ENCODE data around the gene PNMT.
"Not testable (repeated sequence)": the region's sequence is repeated elsewhere in the genome, so short reads cannot be mapped to it uniquely, and the experiment has no call there.

Gene PNMT

GRCh38 chr17:39696731-39697130 is 28.5 kb downstream of the PNMT start:
- no peak for DNase-seq

GRCh38 chr17:39697961-39698360 is 29.7 kb downstream of the PNMT start:
- no peak for DNase-seq

- DNase-seq, result not testable (repeated sequence)
Measured at GRCh38 chr17:39699157-39699817, 31.0 kb downstream of the PNMT start.

- no peak for DNase-seq
Measured at GRCh38 chr17:39699818-39700147, 31.5 kb downstream of the PNMT start, which contains the start of gene ERBB2. Gene ERBB2 (plus strand): TSS chr17:39700064. CDS start chr17:39700239, 175 bp downstream.

- no peak for DNase-seq
Measured at GRCh38 chr17:39700148-39700987, 32.1 kb downstream of the PNMT start.

- no peak for DNase-seq
Measured at GRCh38 chr17:39701012-39701783, 32.9 kb downstream of the PNMT start.

GRCh38 chr17:39701784-39702422 is 33.6 kb downstream of the PNMT start:
- DNase-seq, result no peak

- DNase-seq, result no peak
Measured at GRCh38 chr17:39702901-39703893, 34.9 kb downstream of the PNMT start.

GRCh38 chr17:39703913-39704312 is 35.7 kb downstream of the PNMT start:
- DNase-seq, result no peak

GRCh38 chr17:39704821-39705551 is 36.7 kb downstream of the PNMT start:
- DNase-seq, result no peak

GRCh38 chr17:39705786-39706348 is 37.6 kb downstream of the PNMT start:
- DNase-seq, result no peak

- no peak for DNase-seq
Measured at GRCh38 chr17:39706383-39706782, 38.1 kb downstream of the PNMT start.

GRCh38 chr17:39706921-39707337 is 38.7 kb downstream of the PNMT start:
- no peak for DNase-seq

- no peak for DNase-seq
Measured at GRCh38 chr17:39709319-39709997, 41.2 kb downstream of the PNMT start.

- DNase-seq, result no peak
Measured at GRCh38 chr17:39709998-39710964, 42.0 kb downstream of the PNMT start.

- not testable (repeated sequence) for DNase-seq
Measured at GRCh38 chr17:39711071-39711470, 42.8 kb downstream of the PNMT start.

- DNase-seq, result no peak
Measured at GRCh38 chr17:39711851-39712250, 43.6 kb downstream of the PNMT start.

- DNase-seq, result no peak
Measured at GRCh38 chr17:39714234-39714633, 46.0 kb downstream of the PNMT start.

All from activated effector memory CD4-positive, alpha-beta T cell treated with Interleukin-2 at 50 U/mL for 16 hours (primary cell).